Heart left ventricle (tissue), 13 donors: ENCODE measurements around the gene SIN3B.

Experiments
- CTCF ChIP-seq, 12 donors: fragments of 200-600 bp; sonication (generic) in 4 of 12; IDR thresholded peaks; one replicate each; pipeline versions ENCODE4 v1.5.0 to v1.8.0; 2018 to 2022; ENCODE audit warnings: antibody characterized with exemption in 12 of 12, mild to moderate bottlenecking in 5 of 12
- POLR2A ChIP-seq, 2 donors: fragments of 450-650 bp; IDR thresholded peaks; one replicate each; pipeline ENCODE4 v1.6.1; 2017; ENCODE audit warnings: antibody characterized with exemption in 2 of 2, mild to moderate bottlenecking in 2 of 2, moderate library complexity in 2 of 2
- donor health status: ischemic (EF 13 %, LVEDD 7.1; RV severe dilation, severe dysfunction).
- donor health status: DM: no; HTN: yes; CAD: no.
- donor health status: DM: no; HTN: no; CAD: no.
- donor health status: ischemic (EF 25% LVEDD 6.9; RV normal size, moderate dysfunction).
- donor health status: ischemic (EF 25% LVEDD 5.7; RV mildly dilated, moderate dysfunction).
- donor health status: ischemic (EF 35%, LVEDD 5.7; RV mildly dilated, moderate dysfunction).
- donor health status: nonischemic (EF 11% LVEDD 7.7; RV severe dilation, severe dysfunction).
- donor health status: DM: yes; HTN: yes; CAD: no.
- donor health status: PGD.
- donor health status: ischemic (EF 29% LVEDD 5.4; RV normal size, mild dysfunction).
- donor health status: nonischemic (EF 23%, LVEDD 6.1; RV moderate dilation, normal function).

GRCh38 chr19:16794456-16795441 lies 34.4 kb upstream of the SIN3B start:
- no peak for TF ChIP-seq CTCF (IDR thresholded peaks at IDR 0.05)
- TF ChIP-seq POLR2A (IDR thresholded peaks at IDR 0.05) = no peak
